GM19395 (cell line): ENCODE data around the gene MAST4.
A peak's percentile ranks its signal among the peaks of the same experiment; 100 is the strongest.

Experiments
- ATAC-seq: cut with Tn5 transposase; IDR thresholded peaks from one replicate; pipeline ENCODE4 v1.9.1; 2021; ENCODE audit warnings: mild to moderate bottlenecking, moderate library complexity; ENCODE audit not compliant: unreplicated experiment

MAST4 gene

DNA sequence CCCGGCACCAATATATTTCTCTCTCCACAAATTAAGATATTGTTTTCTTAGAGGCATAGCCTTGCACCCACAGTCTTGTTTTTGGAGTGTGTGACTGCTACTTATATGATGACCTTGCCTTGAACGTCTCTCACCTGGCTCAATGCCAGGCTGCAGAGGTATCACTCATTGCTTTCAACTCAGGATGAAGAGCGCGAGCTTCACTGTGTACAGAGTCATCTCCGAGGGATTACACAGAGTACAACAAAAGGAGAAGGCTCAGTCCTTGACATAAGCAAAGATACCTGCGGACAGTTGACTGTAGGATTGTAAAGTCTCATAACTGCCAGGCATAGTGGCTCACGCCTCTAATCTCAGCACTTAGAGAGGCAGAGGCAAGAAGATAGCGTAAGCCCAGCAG is 546.6 kb downstream of the MAST4 start:
- no peak for ATAC-seq

DNA sequence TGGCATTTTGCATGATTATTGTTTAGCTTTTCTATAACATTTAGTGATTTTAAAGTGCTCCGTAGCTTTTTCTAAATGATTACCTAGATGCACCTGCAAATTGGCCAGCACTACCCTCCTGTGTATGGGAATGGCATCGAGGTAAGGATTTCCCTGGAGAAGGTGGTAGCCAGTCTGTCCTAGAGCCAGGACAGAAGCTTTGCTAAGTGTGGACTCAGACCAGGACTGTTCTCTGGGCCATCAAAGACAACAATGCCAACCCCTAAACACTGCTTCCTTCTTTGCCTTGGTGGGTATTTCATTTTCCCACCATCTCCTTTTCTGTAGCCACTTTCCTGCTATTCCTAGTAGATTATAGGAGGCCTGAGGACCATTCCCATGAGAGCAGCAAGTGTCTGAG is 547.4 kb downstream of the MAST4 start:
- ATAC-seq: no peak

DNA sequence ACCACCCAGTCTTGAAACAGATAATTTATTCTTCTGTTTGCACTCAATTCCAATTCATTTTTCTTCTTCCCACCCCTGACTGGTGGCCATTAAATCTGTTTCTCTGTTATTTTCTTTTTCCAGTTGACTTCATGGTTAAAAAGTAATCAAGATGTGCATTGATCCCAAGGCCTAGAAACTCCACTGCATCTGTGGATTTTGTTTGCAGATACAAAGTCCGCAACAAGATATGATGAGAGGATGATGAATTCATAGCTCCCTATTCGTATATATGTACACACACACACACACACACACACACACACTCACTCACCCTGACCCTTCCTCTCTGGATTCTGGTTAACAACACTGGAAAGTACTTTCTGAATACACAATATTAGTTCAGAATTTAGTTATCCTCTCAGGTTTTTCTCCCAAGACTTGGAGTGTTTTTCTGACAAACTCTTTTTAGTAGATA is 548.0 kb downstream of the MAST4 start:
- no peak for ATAC-seq

DNA sequence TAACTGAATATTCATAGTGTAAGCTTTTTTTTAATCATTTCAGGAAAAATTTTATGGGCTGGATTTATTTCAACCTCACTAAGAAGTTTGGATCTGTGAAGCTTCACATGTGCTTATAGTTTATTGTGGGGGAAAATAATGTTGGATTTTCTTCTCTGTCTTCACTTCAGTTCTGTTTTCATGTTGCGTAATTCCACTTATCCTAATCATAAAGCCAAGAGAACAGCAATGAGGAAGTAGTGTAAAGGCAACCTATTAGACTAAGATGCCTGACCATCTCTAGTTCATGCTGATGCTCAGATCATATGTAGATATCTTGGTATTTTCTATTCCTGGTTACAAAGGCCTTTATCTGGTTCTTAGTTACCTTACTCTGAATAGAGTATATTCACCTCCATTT is 550.4 kb downstream of the MAST4 start:
- no peak for ATAC-seq

DNA sequence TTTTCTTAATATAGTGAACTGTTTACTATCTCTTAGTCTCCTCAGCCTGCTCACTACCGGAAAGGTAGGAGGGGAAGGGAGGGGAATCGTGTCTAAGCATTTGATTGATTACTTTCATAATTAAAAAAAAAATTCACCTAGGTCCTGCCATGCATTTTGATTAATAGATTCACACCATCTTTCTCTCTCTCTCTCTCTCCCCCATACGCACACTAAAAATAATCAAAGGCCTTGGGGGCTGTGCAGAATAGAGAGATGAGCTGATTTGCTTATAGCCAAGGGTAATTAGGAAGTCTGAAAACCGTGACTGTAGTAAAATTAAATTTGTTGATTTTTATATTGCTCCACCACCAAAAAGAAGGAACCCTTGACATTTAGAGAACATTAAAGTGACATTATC is 550.8 kb downstream of the MAST4 start:
- no peak for ATAC-seq

DNA sequence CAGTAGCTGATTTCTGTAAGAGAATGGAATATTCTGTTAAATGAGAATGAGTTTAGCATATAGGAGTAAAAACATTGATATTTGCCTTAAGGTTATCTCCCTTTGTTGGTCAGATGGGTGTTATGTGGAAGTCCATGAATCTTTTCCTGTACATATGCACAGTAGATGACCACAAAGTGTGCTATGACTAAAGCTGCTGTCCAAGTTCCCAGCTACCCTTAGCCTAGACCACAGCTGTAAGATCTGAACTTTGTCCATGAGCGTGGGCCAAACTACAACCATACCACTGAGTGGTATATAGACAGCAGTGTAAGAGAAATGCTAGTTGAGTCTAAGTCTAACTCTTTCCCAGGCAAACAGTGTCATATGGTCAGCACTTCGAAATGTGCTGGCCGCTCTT is 551.6 kb downstream of the MAST4 start:
- ATAC-seq: no peak

DNA sequence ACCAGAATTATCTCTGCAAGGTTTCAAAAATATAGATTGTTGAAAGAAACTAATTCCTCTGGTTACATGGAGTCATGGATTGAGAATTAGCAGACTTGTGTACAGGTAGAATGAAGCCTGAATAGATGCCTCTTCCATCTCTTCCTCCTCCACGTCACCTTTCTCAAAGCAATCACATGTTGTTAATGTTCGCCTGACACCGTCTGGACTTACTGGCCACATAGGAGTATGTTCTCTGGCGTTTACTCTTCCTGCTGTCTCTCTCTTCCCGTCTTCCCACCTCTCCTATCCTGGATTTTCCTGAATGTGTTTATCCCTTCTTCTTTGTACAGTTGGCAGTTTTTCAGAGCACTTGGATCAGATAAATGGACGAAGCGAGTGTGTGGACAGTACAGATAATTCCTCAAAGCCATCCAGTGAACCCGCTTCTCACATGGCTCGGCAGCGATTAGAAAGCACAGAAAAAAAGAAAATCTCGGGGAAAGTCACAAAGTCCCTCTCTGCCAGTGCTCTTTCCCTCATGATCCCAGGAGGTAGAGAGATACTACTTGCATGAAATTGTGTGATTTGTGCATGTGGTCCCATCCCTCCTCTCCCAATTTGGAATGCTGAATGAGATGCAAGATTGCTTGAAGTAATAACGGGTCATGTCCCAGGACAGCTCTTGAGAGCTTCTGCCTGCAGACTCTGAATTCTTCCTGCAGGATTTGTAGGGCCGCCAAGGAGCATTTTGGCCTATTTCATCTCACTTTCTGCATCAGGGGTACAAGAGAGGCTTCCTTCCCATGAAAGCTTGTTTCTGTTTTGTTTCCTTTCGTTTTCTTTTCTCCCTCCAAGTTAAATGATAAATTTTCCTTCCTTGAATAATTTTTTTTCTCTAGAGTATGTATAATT is 553.1 kb downstream of the MAST4 start:
- no peak for ATAC-seq

DNA sequence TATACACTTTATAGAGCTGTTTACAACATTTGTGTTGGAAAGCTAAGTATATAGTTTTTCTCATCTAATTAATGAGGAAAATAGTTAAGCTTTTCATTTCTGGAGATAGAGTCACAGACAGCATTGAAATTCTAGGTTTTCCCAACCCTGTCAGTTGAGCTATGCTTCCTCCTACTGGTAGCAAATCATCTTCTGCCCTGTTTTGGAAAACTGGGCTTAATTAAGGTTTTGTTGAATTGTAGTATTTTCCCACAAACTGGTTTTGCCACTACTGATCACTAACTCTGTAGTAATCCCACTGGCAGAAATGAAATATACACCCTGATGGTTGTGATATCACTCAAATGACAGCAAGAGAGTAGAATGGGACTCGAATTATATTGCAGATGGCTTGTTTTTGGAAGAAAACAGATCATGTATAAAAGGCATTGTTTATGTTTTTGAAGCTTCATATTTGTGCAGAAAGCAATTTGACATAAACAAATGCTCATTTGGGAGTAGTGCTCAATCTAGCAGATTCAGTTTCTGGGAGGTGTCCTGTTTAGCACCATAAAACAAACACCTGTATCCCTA is 553.8 kb downstream of the MAST4 start:
- ATAC-seq: no peak

DNA sequence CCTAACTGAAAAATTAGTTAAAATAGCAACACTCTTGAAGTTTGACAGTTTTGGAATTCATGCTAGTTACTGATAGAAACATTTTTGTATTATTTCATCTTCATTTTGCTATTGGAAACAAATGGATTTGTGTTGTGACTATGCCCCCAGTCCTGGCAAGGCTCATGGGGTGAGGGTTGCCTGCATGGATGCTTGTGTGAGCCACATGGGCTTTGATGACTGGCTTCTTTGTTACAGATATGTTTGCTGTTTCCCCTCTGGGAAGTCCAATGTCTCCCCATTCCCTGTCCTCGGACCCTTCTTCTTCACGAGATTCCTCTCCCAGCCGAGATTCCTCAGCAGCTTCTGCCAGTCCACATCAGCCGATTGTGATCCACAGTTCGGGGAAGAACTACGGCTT is 556.2 kb downstream of the MAST4 start:
- no peak for ATAC-seq

DNA sequence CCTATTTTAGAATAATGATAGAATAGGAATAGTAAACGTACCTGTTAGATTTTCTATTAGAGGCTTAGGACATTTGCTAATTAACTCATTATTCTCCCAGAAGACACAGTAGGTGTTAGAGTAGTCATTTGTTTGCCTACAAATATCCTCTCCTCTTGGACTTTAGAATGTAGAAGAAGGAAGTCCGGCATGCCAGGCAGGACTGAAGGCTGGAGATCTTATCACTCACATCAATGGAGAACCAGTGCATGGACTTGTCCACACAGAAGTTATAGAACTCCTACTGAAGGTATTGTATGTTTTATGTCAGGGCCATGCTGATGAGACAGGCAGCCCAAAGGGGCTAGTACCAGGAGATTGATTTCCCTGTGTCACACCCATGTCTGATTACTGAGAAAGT is 557.1 kb downstream of the MAST4 start:
- no peak for ATAC-seq

DNA sequence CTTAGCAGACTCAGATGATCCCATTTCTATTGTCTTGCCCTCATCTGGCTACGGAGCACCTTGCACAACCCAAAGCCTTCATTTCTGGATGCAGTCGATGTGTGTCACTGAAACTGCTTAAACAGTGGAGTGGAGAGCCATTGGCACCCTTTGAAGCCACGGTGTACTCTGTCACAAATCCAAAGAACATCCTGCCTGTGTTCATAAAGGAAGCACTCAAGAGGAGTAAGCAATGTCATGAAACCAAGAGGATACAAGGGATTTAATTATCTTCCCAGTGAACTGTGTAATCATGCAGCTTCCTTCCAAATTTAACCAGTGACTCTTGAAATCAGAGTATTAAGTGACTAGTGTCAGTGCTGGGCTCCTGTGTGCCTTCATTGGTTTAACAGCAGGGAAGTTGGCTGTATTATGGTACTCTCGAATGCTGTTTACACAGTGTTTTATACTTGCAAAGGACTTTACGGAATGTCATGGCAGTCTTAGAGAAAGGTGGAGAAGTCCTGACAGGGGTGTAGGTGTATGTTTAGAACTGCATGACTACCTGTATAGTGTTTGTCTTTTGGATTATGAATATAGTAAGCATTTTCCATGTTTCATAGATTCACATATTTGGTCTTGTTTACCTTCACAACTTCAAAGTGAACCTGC is 558.5 kb downstream of the MAST4 start:
- ATAC-seq: no peak

DNA sequence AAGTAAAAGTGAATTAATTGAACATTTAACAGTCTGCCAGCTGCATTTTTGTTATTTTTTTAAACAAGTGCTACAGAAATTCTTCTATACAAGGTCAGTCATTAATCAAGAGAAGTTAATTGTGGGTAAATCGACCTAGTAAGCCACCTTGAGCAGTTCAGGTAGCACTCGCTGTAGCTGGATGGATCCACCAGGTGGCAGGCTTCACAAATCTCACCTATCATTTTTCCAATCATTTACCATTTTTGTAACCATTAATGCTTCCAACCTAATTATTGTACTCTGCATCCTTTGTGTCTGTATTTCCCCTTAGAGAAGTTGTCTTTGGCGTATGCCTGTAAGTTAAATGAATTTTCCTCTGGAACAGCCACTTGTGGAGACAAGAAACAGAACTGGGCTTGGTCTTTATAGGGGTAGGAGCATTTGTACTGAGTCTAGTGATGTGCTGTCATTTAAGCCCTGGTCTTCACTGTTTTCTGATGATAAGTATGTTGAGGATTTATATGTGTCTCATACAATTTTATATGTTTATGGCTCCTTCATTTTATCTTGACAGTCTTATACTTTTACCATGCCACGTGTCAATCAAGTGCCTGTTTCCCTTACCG is 560.9 kb downstream of the MAST4 start:
- ATAC-seq: peak; percentile 85

DNA sequence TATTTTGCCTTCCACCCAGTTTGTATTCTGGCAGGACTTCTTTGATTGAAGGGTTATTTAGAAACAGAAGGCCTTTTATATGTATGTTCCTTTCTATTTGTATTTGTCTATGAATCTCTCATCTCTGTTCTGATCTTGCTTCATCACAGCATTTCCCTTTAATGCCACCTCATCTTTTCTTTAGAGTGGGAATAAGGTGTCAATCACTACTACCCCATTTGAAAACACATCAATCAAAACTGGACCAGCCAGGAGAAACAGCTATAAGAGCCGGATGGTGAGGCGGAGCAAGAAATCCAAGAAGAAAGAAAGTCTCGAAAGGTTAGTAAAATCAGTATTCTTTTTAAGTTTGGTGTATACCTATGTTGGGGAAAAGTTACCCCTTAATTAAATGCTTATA is 564.1 kb downstream of the MAST4 start:
- no peak for ATAC-seq

DNA sequence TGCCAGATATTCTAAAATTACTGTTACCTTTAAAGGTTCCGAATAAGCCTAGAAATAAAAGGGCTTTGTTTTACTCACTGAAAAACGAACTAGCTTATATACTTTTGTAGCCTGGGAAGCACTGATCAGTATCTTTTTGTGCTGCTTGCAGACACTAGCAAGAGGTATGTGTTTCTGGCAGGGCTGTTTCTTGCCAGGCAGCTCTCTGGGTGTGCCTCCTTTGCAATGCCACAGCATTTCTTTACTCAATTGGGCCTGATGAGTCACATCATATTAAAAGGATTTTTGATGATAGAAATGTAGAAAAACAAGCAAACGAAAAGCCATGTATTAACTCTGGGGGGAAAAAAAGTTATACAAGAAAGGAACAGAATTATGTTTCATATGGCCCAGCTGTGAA is 564.8 kb downstream of the MAST4 start:
- ATAC-seq: no peak

DNA sequence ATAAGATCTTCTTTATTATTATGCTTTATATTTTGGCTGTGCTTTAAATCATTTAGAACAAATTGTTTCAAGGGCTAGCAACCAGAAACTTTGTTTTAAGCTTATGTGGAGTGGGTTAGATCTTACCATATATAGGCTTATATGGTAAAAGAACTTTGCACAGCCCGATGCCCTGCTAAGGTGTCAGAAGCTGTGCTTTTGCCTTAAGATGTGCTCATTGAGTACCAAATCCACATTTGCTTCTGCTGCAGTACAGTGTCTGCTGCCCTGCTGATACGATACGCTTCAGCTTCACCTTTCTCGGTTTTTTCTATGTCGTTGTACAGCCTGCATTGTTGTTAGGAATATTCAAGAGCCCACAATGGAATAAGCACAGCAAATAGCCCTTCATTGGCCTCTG is 565.6 kb downstream of the MAST4 start:
- no peak for ATAC-seq

DNA sequence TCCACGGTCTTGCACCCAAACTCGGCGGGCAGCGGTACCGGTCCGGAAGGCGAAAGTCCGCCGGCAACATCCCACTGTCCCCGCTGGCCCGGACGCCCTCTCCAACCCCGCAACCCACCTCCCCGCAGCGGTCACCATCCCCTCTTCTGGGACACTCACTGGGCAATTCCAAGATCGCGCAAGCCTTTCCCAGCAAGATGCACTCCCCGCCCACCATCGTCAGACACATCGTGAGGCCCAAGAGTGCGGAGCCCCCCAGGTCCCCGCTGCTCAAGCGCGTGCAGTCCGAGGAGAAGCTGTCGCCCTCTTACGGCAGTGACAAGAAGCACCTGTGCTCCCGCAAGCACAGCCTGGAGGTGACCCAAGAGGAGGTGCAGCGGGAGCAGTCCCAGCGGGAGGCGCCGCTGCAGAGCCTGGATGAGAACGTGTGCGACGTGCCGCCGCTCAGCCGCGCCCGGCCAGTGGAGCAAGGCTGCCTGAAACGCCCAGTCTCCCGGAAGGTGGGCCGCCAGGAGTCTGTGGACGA is 567.1 kb downstream of the MAST4 start:
- ATAC-seq: no peak

DNA sequence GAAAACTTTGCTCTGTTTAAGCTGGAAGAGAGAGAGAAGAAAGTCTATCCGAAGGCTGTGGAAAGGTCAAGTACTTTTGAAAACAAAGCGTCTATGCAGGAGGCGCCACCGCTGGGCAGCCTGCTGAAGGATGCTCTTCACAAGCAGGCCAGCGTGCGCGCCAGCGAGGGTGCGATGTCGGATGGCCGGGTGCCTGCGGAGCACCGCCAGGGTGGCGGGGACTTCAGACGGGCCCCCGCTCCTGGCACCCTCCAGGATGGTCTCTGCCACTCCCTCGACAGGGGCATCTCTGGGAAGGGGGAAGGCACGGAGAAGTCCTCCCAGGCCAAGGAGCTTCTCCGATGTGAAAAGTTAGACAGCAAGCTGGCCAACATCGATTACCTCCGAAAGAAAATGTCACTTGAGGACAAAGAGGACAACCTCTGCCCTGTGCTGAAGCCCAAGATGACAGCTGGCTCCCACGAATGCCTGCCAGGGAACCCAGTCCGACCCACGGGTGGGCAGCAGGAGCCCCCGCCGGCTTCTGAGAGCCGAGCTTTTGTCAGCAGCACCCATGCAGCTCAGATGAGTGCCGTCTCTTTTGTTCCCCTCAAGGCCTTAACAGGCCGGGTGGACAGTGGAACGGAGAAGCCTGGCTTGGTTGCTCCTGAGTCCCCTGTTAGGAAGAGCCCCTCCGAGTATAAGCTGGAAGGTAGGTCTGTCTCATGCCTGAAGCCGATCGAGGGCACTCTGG is 567.8 kb downstream of the MAST4 start:
- ATAC-seq: no peak

DNA sequence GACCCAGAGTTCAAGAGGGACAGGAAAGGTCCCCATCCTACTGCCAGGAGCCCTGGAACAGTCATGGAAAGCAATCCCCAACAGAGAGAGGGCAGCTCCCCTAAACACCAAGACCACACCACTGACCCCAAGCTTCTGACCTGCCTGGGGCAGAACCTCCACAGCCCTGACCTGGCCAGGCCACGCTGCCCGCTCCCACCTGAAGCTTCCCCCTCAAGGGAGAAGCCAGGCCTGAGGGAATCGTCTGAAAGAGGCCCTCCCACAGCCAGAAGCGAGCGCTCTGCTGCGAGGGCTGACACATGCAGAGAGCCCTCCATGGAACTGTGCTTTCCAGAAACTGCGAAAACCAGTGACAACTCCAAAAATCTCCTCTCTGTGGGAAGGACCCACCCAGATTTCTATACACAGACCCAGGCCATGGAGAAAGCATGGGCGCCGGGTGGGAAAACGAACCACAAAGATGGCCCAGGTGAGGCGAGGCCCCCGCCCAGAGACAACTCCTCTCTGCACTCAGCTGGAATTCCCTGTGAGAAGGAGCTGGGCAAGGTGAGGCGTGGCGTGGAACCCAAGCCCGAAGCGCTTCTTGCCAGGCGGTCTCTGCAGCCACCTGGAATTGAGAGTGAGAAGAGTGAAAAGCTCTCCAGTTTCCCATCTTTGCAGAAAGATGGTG is 568.8 kb downstream of the MAST4 start:
- no peak for ATAC-seq

DNA sequence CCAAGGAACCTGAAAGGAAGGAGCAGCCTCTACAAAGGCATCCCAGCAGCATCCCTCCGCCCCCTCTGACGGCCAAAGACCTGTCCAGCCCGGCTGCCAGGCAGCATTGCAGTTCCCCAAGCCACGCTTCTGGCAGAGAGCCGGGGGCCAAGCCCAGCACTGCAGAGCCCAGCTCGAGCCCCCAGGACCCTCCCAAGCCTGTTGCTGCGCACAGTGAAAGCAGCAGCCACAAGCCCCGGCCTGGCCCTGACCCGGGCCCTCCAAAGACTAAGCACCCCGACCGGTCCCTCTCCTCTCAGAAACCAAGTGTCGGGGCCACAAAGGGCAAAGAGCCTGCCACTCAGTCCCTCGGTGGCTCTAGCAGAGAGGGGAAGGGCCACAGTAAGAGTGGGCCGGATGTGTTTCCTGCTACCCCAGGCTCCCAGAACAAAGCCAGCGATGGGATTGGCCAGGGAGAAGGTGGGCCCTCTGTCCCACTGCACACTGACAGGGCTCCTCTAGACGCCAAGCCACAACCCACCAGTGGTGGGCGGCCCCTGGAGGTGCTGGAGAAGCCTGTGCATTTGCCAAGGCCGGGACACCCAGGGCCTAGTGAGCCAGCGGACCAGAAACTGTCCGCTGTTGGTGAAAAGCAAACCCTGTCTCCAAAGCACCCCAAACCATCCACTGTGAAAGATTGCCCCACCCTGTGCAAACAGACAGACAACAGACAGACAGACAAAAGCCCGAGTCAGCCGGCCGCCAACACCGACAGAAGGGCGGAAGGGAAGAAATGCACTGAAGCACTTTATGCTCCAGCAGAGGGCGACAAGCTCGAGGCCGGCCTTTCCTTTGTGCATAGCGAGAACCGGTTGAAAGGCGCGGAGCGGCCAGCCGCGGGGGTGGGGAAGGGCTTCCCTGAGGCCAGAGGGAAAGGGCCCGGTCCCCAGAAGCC is 569.6 kb downstream of the MAST4 start:
- peak; percentile 90 for ATAC-seq
